ENCODE measurements around the gene ZFX.

The ZFX gene

GRCh38 chrX:24241822-24242648 is 92.5 kb downstream of the ZFX start:
- DNase-seq (ENCODE audit: low read depth): no peak

GRCh38 chrX:24242649-24243175 is 93.2 kb downstream of the ZFX start:
- DNase-seq (ENCODE audit: low read depth): no peak

GRCh38 chrX:24243188-24243587 is 93.7 kb downstream of the ZFX start:
- DNase-seq (ENCODE audit: low read depth): no peak

GRCh38 chrX:24243692-24244091 is 94.2 kb downstream of the ZFX start:
- DNase-seq (ENCODE audit: low read depth): no peak

GRCh38 chrX:24245202-24245601 is 95.7 kb downstream of the ZFX start:
- no peak for DNase-seq (ENCODE audit: low read depth)

- no peak for DNase-seq (ENCODE audit: low read depth)
Measured at GRCh38 chrX:24248042-24248441, 98.5 kb downstream of the ZFX start.

GRCh38 chrX:24253030-24253429 is 103.5 kb downstream of the ZFX start:
- DNase-seq (ENCODE audit: low read depth): no peak

- no peak for DNase-seq (ENCODE audit: low read depth)
Measured at GRCh38 chrX:24253469-24253868, 103.9 kb downstream of the ZFX start.

GRCh38 chrX:24257011-24257410 is 107.5 kb downstream of the ZFX start:
- no peak for DNase-seq (ENCODE audit: low read depth)

- no peak for DNase-seq (ENCODE audit: low read depth)
Measured at GRCh38 chrX:24259544-24260240, 110.2 kb downstream of the ZFX start.

GRCh38 chrX:24260842-24261550 is 111.5 kb downstream of the ZFX start:
- DNase-seq (ENCODE audit: low read depth): no peak

GRCh38 chrX:24262309-24262708 is 112.8 kb downstream of the ZFX start:
- no peak for DNase-seq (ENCODE audit: low read depth)

GRCh38 chrX:24264383-24264782 is 114.9 kb downstream of the ZFX start:
- DNase-seq (ENCODE audit: low read depth): no peak
